Measurements from ENCODE around the gene ARAP1. TPM values are rescaled to one million over a fixed set of nuclear protein-coding genes. Genes with fewer than 3 reads are reported as not detected.

Gene ARAP1
- total and polyA plus RNA-seq, 2 donors (not counting 3 experiments of a cell fraction or from before 2014, with no cell fraction given), result 36.8 to 66.2 TPM

DNA sequence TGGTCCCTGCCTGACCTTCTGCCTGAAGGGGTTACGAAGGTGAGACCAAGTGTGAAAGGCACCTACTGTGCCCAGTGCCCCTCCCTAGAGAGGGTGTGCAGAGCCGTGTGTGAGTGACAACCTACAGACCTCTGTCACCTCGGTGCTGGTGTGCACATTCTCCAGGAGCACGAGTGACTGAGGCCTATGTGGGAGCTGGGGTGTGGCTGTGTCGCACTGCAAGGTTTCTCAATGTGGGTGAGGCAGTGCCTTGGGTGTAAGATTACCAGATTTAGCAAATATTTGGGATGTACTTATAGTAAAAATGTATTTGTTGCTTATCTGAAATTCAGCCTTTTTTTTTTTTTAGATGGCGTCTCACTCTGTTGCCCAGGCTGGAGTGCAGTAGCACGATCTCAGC, 36.0 kb upstream of the ARAP1 start:
- H3K36me3 ChIP-seq (ENCODE audit: control insufficient read depth in 2 of 2, extremely low read depth in 1 of 2, insufficient read depth in 2 of 2, low read length in 2 of 2), result no peaks in the 10 kb centered on the region
- intact Hi-C loops (cut with micrococcal nuclease) (no loop called here), dilution Hi-C loops (cut with MboI; ENCODE audit: extremely low pct_ligation_motif_present, low sequenced_read_pairs) (no loop called here)
- BruUV-seq (replicated peaks), result no TSS peak
- peaks cover 2% of the 10 kb centered on the region for H3K4me1 ChIP-seq (ENCODE audit: control insufficient read depth, extremely low read depth, insufficient read depth, low read length)
- DNase-seq (ENCODE audit: low read depth, low spot score), result no peak
- H3K9me1 ChIP-seq (replicated peaks; ENCODE audit: control insufficient read depth, extremely low read depth, insufficient read depth, low read length), result no peaks in the 10 kb centered on the region
- H3K79me2 ChIP-seq (ENCODE audit: control insufficient read depth, insufficient read depth, low read length), result no peaks in the 10 kb centered on the region
- no peak overlapping the region for H3K9ac ChIP-seq (replicated peaks; ENCODE audit: extremely low read depth, insufficient read depth, low read length)
- no peak overlapping the region for H3K4me2 ChIP-seq (ENCODE audit: insufficient read depth, low read length)
- no peak overlapping the region for H2AFZ ChIP-seq (ENCODE audit: low read depth, low read length)
- ChIA-PET POLR2A (no interaction called here), CTCF (interaction anchor here (0.8 to 3.2 kb wide), 2 partner anchors 57 to 63 kb away, joined by 4 to 20 read pairs; no protein-coding TSS in a partner anchor)
- no peak overlapping the region for H3K27ac ChIP-seq (ENCODE audit: insufficient read depth, low read depth, low read length)
- no peak for FAIRE-seq
- H3K27me3 ChIP-seq (ENCODE audit: control insufficient read depth in 2 of 2, insufficient read depth in 2 of 2, low read length in 2 of 2), result no peaks in the 10 kb centered on the region
- TF ChIP-seq, protein P1, sequence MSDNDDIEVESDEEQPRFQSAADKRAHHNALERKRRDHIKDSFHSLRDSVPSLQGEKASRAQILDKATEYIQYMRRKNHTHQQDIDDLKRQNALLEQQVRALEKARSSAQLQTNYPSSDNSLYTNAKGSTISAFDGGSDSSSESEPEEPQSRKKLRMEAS (IDR thresholded peaks at IDR 0.05; ENCODE audit: insufficient read depth, insufficient read length), result no peak
- TF ChIP-seq, protein P2, sequence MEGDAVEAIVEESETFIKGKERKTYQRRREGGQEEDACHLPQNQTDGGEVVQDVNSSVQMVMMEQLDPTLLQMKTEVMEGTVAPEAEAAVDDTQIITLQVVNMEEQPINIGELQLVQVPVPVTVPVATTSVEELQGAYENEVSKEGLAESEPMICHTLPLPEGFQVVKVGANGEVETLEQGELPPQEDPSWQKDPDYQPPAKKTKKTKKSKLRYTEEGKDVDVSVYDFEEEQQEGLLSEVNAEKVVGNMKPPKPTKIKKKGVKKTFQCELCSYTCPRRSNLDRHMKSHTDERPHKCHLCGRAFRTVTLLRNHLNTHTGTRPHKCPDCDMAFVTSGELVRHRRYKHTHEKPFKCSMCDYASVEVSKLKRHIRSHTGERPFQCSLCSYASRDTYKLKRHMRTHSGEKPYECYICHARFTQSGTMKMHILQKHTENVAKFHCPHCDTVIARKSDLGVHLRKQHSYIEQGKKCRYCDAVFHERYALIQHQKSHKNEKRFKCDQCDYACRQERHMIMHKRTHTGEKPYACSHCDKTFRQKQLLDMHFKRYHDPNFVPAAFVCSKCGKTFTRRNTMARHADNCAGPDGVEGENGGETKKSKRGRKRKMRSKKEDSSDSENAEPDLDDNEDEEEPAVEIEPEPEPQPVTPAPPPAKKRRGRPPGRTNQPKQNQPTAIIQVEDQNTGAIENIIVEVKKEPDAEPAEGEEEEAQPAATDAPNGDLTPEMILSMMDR (IDR thresholded peaks at IDR 0.05; ENCODE audit: extremely low read depth in 1 of 2, insufficient read depth in 1 of 2, low read depth in 1 of 2, low read length in 2 of 2), result no peak
- TF ChIP-seq GATA2 (IDR thresholded peaks at IDR 0.05; ENCODE audit: insufficient read depth, insufficient read length, low read depth, low read length), result no peak
- no peak for TF ChIP-seq FOS (IDR thresholded peaks at IDR 0.05; ENCODE audit: borderline replicate concordance, insufficient read depth, low read length)
- no peak for TF ChIP-seq POLR2AphosphoS5 (IDR thresholded peaks at IDR 0.05; ENCODE audit: insufficient read depth, low read depth, low read length)
- TF ChIP-seq POLR2A (IDR thresholded peaks at IDR 0.05; ENCODE audit: low read depth, low read length), result no peak
- TF ChIP-seq MYC (IDR thresholded peaks at IDR 0.05; ENCODE audit: low read depth, low read length), result no peak
- no peak for TF ChIP-seq JUN (IDR thresholded peaks at IDR 0.05; ENCODE audit: borderline replicate concordance, insufficient read depth, insufficient read length, low read depth)
- TF ChIP-seq EZH2 (IDR thresholded peaks at IDR 0.05; ENCODE audit: borderline replicate concordance, low read depth, low read length, severe bottlenecking), result no peak
- no peak overlapping the region for H3K4me3 ChIP-seq (replicated peaks in 1 of 3; ENCODE audit: insufficient read depth in 1 of 3, low read depth in 1 of 3, low read length in 3 of 3)
- H4K20me1 ChIP-seq (replicated peaks; ENCODE audit: control insufficient read depth, extremely low read depth, insufficient read depth, low read length), result no peaks in the 10 kb centered on the region
- H3K9me3 ChIP-seq (replicated peaks; ENCODE audit: control insufficient read depth, insufficient read depth, low read length), result no peaks in the 10 kb centered on the region
